ENCODE data around the gene IGSF21. TPM values are rescaled to one million over a fixed set of nuclear protein-coding genes. Genes with fewer than 3 reads are reported as not detected.

Gene IGSF21
- total RNA-seq, 1 donor from 2014 or later, result 3.2 TPM

DNA sequence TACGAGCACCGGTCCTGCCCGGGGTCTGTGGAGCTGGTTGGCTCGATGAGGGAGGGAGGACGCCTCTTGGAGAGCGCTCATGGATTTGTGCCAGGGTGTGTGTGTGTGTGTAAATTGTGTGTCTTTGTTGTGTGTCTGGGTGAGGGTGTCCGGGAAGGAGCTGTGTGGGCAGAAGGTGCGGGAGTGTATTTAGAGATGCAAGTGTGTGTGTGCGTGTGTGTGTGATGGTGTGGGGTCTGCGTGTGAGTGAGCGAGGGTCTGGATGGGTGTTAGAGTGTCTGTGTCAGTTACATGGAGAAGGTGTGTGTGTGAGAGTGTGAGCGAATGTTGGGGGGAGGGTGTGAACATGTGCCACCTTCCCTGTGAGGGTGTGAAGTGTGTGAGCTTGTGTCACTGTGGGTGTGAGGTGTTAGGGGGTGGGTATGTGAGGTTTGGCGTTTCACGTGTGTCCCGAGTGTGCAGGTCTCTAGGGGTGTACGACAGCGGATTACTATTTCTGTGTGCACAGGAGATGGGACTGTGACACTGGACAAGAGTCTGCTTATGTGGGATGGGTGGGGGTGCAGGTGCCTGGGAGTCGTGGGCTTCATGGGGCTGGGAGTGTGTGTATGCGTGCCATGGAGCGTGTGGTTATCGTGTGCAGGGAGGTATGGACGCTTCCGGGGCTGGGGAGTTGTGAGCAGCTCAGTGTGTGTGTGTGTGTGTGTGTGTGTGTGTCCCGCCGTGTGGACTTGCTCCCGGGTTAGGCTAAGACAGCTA, 880 bp downstream of the IGSF21 start:
- Histone ChIP-seq H3K36me3 (no peaks in the 10 kb centered on the region), H3K27me3 (peaks cover 14% of the 10 kb centered on the region), H3K9me3 (no peaks in the 10 kb centered on the region), H3K4me1 (peaks cover 40% of the 10 kb centered on the region), H3K4me3 (peak overlapping the region; percentile 8 to 33), H3K27ac (no peak overlapping the region)
- DNase-seq (ENCODE audit: extremely low spot score in 2 of 2), result no peak
- TF ChIP-seq POLR2A (IDR thresholded peaks at IDR 0.05) (no peak), POLR2AphosphoS5 (IDR thresholded peaks at IDR 0.05; ENCODE audit: insufficient read depth in 1 of 2, low read depth in 1 of 2) (no peak), CTCF (IDR thresholded peaks at IDR 0.05) (no peak)
- intact Hi-C loops (cut with DNase I), result no loop called here

DNA sequence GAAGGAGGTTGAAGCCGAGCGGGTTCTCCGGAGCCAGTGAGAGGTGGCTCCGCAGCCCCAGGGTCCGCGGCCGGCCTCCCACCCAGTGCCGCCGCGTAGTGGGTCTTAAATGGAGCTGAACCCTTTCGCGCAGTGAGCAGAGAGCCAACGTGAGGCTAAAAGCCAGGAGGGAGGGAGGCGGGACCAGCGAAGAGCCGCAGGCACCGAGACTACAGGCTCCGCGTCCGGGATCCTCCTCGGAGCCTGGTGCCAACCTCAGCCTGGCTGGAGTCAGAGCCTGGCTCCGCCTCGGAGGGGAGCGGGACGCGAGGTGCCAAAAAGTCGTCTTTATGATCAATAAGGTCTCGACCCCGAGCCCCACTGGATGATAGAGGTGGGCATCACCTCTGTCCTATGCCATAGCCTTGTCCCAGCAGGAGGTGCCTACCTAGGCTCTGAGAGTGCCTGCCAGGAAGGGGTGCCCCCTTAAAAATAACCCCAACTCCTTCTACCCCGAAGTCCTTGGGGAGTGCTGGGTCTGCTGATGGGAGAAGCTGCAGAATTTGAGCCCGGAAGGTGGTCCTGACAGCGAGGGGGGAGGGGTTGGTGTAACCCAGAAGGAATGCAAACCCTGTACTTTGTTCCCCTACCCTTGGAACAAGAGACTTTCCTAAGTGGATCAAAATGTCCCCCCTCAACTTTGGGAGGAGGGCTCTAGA, 1.6 kb downstream of the IGSF21 start:
- Histone ChIP-seq H3K27ac (no peak overlapping the region), H3K4me1 (peaks cover 40% of the 10 kb centered on the region), H3K4me3 (peak overlapping the region; percentile 8 to 35), H3K27me3 (peaks cover 14% of the 10 kb centered on the region), H3K9me3 (no peaks in the 10 kb centered on the region), H3K36me3 (no peaks in the 10 kb centered on the region)
- intact Hi-C loops (cut with DNase I), result no loop called here
- no peak for DNase-seq (ENCODE audit: extremely low spot score in 2 of 2)
- no peak for TF ChIP-seq POLR2AphosphoS5 (IDR thresholded peaks at IDR 0.05; ENCODE audit: insufficient read depth in 1 of 2, low read depth in 1 of 2)
- TF ChIP-seq CTCF (IDR thresholded peaks at IDR 0.05), result no peak
- no peak for TF ChIP-seq POLR2A (IDR thresholded peaks at IDR 0.05)

GRCh38 chr1:18109756-18110597, 2.4 kb downstream of the IGSF21 start:
- no peaks in the 10 kb centered on the region for H3K9me3 ChIP-seq
- H3K27me3 ChIP-seq, result peaks cover 14% of the 10 kb centered on the region
- intact Hi-C loops (cut with DNase I), result no loop called here
- H3K27ac ChIP-seq, result no peak overlapping the region
- H3K36me3 ChIP-seq, result no peaks in the 10 kb centered on the region
- TF ChIP-seq POLR2AphosphoS5 (IDR thresholded peaks at IDR 0.05; ENCODE audit: insufficient read depth in 1 of 2, low read depth in 1 of 2) (peak in 1 of 2 donors; percentile 27), CTCF (IDR thresholded peaks at IDR 0.05) (no peak)
- DNase-seq (ENCODE audit: extremely low spot score in 2 of 2), result no peak
- H3K4me1 ChIP-seq, result peaks cover 40% of the 10 kb centered on the region
- peak overlapping the region; percentile 19 to 35 for H3K4me3 ChIP-seq

- no peak for DNase-seq (ENCODE audit: extremely low spot score in 2 of 2)
- peaks cover 40% of the 10 kb centered on the region for H3K4me1 ChIP-seq
- peak overlapping the region; percentile 19 to 35 for H3K4me3 ChIP-seq
- no peaks in the 10 kb centered on the region for H3K36me3 ChIP-seq
- no peaks in the 10 kb centered on the region for H3K9me3 ChIP-seq
- no peak for TF ChIP-seq POLR2AphosphoS5 (IDR thresholded peaks at IDR 0.05; ENCODE audit: insufficient read depth in 1 of 2, low read depth in 1 of 2)
- TF ChIP-seq CTCF (IDR thresholded peaks at IDR 0.05), result no peak
- no peak for TF ChIP-seq POLR2A (IDR thresholded peaks at IDR 0.05)
- intact Hi-C loops (cut with DNase I), result no loop called here
- peaks cover 14% of the 10 kb centered on the region for H3K27me3 ChIP-seq
- H3K27ac ChIP-seq, result no peak overlapping the region
Observed at GRCh38 chr1:18110598-18110939, 3.0 kb downstream of the IGSF21 start.

Measured in vagina (tissue), 2 donors.